Fibroblast of peridontal ligament (primary cell): ENCODE measurements around the gene GNG8.

Source experiments
- DNase-seq: peaks from one replicate; pipeline ENCODE4 v3.0.0-alpha.2; 2010; ENCODE audit errors: extremely low read depth

The GNG8 gene

DNA sequence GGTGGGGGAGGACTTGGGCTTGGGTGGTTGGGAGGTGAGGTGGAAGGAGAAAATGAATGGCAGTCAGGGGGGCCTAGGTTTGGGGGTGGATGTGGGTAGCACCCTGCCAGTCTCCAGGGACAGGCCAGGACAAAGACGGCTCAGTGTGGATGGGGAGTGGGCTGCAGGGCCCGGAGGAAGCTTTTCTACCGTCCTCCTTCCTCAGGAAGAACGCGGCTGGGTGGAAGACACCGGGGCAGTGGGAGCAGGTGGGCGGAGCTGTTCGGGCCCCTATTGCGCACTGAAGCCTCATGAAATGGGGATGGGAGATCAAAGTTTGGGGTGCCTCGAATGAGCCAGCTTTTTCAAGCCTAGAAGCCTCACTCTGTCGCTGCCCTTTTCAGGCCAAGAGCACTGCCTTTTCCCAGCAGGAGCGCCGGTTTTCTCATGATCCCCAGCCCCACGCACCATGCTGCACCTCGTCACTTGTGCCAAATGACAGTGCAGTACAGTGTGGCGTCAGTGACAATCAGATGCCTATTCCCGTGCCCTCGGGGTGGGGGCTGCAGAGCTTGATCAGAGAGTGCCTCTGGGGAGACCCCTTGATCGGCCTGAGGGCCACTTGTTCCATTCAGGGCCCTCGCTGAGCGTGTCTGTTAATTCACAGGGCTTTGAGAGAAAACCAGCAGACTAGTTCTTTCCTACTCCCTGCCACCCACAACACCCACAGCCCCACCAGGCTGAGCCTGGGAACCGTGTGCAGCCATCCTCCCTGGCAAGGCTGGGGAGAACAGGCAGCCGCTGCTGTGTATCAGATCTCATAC lies 33.4 kb downstream of the GNG8 start:
- DNase-seq = no peak

DNA sequence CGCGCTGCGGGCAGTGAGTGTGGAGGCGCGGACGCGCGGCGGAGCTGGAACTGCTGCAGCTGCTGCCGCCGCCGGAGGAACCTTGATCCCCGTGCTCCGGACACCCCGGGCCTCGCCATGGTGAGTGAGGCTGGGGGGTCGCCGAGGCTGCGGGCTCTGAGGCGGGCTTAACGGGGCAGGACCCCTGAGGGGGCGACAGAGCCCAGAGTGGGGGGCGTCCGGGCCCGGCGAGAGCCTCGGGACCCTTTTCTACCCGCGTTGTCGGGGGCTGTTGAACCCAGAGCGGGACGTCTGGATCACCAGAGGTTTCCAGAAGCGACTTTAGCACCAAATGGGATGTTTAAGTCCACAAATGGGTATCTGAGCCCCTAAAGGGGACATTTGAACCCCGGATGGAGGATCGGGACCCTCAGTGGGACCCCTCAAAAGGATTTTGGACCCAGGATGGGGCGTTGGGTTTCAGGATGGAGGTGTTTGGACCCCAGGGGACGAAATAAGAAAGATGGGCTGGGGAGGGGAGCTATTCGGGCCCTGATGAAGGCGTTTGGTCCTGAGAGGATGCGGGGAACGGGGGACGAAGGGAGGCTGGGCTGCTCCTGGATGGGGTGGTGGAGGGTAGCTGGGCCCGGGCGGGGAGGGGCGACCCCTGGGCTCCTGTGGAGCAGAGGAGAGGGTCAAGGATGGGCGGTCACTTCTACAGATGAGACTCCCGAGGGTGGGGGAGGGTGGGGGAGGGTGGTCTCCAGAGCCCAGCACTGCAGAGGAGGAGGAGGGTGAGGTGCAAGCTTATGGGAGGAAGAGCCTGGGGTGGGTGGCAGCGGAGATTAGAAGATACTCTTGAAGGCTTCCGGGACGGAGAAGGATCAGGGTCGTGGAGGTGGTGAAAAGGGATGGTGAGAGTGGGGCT lies 34.4 kb downstream of the GNG8 start, which contains the start of gene CALM3:
Gene CALM3, plus strand, starts transcription at position 13 of the 907 bp plus-strand sequence. Its CDS starts 105 bp downstream, at position 118.
- no peak for DNase-seq

- peak; percentile 99 for DNase-seq
Observed at GRCh38 chr19:46600384-46601317, 35.4 kb downstream of the GNG8 start.

DNA sequence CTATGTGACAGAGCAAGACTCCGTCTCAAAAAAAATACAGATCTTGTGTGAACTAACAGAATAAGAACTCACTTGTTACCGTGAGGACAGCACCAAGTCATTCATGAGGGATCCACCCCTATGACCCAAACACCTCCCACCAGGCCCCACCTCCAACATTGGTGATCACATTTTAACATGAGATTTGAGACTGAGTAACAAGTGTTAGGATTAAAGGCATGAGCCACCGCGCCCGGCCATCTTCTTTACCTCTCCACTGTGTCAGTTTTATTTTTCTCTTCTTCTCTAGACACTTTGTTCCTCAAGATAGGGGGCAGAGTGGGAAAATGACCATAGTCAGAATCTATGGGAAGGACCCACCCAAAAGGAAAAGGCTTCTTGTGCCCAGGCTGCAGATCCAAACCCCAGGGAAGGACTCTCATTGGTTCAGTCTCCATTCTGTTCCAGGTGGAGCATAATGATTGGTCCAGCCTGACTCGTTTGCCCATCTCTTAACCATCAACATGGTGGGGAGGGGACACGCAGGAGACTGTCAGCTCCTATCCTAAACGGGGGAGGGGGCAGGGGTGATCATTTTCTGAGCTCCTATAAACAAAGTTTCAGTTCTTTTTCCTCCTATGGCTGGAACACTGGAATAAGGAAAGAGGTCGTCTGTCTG lies 36.2 kb downstream of the GNG8 start:
- no peak for DNase-seq

GRCh38 chr19:46598372-46598917 lies 37.6 kb downstream of the GNG8 start:
- DNase-seq = no peak

DNA sequence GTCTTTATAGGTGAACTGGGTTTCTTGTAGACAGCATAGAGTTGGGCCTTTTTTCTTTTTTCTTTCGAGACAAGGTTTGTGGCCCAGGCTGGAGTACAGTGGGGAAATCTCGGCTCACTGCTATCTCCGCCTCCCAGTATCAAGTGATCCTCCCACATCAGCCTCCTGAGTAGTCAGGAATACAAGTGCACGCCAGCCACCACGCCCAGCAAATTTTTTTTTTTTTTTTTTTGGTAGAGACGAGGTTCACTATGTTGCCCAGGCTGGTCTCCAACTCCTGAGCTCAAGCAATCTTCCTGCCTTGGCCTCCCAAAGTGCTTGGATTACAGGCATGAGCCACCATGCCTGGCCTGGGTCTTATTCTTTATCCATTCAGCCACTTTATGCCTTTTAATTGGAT lies 40.0 kb downstream of the GNG8 start:
- DNase-seq = no peak

DNA sequence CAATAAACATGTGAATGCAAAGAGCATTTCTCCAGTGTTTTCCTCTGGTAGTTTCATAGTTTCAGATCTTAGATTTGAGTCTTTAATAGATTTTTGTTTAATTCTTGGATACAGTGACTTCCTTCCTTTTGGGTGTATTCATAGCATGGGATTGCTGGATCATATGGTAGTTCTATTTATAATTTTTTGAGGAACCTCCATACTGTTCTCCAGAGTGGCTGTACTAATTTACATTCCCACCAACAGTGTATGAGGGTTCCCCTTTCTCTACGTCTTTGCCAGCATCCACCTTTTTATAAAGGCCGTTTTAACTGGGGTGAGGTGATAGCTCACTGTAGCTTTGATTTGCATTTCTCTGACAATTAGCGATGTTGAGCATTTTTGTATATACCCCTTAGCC lies 44.1 kb downstream of the GNG8 start:
- no peak for DNase-seq

DNA sequence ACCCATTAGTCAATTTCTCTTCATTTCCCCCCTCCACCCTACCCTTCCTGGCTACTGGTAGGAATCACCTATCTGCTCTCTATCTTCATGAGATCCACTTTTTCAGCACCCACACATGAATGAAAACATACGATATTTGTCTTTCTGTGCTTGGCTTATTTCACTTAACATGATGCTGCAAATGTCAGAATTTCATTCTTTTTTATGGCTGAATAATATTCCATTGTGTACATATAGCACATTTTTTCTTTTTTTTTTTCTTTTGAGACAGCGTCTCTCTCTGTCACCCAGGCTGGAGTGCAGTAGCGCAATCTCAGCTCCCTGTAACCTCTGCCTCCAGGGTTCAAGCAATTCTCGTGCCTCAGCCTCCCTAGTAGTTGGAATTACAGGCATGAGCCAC lies 44.7 kb downstream of the GNG8 start:
- no peak for DNase-seq

DNA sequence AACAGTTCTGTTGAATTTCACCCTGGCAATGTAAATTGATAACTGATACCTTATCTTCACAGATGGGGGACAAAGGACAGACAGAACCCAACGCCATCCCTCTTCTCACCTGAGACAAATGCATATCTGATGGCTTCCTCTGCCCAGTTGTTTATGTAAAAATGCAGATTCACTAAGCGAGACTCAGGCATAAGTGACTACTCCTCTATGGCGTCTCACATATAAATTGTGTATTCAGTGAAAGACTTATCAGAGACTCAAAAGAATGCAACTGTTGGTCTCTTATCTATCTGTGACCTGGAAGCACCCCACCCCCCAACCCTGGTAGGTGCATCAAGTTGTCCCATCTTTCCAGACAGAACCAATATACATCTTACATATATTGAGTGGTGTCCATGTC lies 48.1 kb downstream of the GNG8 start:
- no peak for DNase-seq

- DNase-seq = no peak
Observed at GRCh38 chr19:46586294-46586693, 49.7 kb downstream of the GNG8 start.

DNA sequence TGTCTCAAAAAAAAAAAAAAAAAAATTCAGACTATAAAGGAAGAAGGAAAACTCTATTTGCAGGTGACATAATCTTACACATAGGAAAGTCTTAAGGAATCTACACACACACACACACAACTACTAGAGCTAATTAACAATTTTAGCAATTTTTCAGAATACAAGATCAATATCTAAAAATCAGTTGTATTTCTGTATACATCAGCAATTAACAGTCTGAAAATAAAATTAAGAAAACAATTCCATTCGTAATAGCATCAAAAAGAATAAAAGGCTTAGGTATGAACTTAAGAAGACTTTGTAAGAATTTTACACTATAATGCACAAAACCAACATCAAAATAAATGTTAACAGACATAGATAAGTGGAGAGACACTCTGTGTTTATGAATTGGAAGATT lies 50.5 kb downstream of the GNG8 start:
- DNase-seq = no peak
